Measurements from ENCODE around the gene CANX.
A peak's percentile ranks its signal among the peaks of the same experiment; 100 is the strongest.
"Not testable (repeated sequence)": the region's sequence is repeated elsewhere in the genome, so short reads cannot be mapped to it uniquely, and the experiment has no call there.

Gene CANX, protein sequence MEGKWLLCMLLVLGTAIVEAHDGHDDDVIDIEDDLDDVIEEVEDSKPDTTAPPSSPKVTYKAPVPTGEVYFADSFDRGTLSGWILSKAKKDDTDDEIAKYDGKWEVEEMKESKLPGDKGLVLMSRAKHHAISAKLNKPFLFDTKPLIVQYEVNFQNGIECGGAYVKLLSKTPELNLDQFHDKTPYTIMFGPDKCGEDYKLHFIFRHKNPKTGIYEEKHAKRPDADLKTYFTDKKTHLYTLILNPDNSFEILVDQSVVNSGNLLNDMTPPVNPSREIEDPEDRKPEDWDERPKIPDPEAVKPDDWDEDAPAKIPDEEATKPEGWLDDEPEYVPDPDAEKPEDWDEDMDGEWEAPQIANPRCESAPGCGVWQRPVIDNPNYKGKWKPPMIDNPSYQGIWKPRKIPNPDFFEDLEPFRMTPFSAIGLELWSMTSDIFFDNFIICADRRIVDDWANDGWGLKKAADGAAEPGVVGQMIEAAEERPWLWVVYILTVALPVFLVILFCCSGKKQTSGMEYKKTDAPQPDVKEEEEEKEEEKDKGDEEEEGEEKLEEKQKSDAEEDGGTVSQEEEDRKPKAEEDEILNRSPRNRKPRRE

GRCh38 chr5:179698935-179699615 is at the start of gene CANX:
TSS of gene CANX (plus strand) at chr5:179698967. CDS start at chr5:179705682, 6,715 bp downstream.
- no peak for DNase-seq

DNA sequence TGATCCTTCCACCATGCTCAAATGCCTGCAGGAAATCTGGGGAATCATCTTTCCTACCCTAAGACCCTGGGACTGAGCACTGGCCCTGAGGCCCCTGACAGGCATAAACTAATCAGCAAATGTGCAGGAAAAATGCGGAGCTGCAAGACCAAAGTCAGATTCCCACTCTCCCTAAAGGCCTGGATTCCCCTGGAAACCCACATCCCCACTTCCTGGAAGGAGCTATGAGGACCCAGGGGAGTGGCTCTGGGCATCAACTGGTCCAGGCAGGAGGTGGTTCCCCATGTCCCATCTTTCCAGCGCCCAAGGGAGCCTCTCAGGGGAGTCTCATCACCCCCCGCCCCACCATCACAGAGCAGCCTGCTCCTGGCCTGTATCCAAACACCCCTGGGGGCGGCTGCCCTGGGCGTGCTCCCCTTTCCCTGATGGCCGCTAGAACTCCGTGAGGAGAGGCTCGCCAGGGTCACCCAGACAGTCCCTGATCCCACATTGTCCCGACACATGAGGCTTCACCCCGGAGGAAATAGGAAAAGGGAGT is 49.5 kb upstream of the CANX start:
- DNase-seq = not testable (repeated sequence)

- not testable (repeated sequence) for DNase-seq
These were observed 48.5 kb upstream of the CANX start for GRCh38 chr5:179650245-179650644.

GRCh38 chr5:179653135-179653534 is 45.6 kb upstream of the CANX start:
- DNase-seq = not testable (repeated sequence)

DNA sequence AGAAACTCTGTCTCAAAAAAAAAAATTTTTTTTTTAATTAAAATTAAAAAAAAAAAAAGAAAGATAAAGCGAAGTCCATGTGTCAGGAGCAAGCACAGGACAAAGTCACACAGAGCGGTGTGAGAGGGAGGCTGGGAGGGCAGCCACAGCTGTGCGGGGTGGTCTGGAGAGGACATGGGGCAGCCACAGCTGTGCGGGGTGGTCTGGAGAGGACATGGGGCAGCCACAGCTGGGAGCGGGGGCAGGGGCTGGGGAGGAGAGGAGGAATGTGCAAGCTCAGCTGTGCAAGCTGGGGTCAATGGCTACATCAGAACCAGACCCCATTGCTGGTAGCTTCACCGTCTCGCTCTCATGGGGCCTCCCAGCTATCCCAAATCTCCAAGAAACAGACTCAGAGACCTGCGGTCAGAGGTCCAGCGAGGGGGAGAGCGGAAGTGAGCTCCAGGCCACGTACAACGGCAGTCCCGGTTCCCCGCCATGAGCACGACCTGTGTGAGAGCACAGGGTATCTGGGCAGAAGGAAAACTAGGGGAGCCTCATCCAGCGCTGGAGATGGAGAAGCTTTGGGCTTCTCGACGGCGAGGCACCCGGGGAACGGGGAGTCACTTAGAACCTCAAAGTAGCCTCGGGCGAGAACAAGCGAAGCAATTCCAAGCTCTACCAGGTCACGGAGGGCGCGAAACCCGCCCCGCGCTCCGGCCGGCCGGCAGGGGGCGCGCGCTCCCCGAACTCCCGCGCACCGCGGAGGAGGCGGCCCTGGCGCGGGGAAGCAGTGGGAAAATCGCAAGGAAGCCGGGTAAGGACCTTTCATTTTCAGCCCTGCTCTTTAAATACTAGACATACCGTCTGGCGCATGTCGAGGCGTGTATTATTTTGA is 41.2 kb upstream of the CANX start:
- not testable (repeated sequence) for DNase-seq

- peak in 1 of 2 experiments; percentile 3 for DNase-seq
These were observed 40.4 kb upstream of the CANX start for GRCh38 chr5:179658179-179658856.

GRCh38 chr5:179661647-179662046 is 37.1 kb upstream of the CANX start:
- not testable (repeated sequence) for DNase-seq

GRCh38 chr5:179668391-179668790 is 30.4 kb upstream of the CANX start:
- DNase-seq = no peak

- DNase-seq = peak; percentile 15 to 57
These were observed 20.3 kb upstream of the CANX start for GRCh38 chr5:179678223-179679013.

DNA sequence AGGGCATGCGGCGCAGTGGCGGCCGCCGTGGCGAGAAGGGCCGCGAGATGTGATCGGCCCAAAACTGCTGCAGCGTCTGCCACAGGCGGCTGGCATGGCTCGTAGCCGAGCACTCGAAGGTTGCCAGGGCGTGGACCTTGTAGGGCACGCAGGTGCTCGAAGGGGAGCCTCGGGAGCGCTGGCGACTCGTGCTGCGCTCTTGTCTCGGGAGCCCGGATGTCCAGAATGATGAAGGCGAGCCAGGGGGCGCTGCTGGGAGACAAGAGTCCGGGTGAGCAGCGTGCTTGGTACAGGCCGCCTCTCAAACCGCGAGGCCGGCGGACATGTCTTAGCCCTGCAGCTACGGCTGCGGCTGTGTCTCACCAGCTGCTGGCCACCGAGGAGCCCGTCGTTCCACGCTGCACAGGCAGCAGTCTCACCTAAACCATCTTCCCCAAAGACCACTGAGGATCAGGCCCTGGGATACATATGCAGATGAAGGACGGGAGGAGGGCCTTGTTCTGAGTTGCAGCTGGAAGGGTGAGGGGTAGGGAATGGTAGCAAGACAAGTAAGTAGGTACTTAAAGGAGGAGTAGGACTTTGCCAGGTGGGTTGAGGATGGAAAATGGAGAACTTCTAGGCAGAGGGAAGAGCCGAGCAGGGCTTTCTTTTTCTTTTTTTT is 19.6 kb upstream of the CANX start:
- DNase-seq = no peak

- DNase-seq = no peak
These were observed 18.6 kb upstream of the CANX start for GRCh38 chr5:179680014-179680779.

DNA sequence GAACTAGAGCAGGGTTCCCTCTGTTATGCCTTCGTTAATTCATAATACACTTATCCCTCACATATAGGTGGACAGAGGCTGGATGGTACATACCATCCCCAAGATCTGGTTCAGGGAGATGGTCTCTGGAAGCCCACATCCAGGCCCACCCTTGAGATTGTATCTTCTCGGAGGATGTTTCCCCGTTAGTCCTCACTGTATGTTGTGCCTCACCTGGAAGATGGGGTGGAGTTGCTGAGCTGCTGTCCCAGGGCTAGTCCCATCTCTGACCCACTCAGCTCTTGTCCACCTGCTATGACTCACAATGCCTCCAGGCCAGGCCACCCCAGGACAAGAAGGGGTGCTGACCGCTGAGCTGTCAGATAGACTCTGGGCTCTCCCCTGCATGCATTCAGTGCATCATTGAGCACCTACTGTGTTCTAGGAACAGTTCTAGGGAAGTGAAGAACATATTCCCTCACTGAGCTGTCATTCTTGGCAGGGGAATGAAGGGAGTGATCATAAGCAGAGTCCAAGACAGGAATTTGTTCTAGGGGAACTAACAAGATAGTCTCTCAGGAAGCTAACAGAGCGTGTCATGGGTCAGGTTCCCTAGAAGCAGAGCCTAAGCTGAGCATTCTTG is 17.9 kb upstream of the CANX start, which contains the start of gene CBY3:
Gene CBY3, minus strand, starts transcription at position 255 of the 622 bp plus-strand sequence. Its CDS starts 116 bp downstream, at position 139.
- no peak for DNase-seq

DNA sequence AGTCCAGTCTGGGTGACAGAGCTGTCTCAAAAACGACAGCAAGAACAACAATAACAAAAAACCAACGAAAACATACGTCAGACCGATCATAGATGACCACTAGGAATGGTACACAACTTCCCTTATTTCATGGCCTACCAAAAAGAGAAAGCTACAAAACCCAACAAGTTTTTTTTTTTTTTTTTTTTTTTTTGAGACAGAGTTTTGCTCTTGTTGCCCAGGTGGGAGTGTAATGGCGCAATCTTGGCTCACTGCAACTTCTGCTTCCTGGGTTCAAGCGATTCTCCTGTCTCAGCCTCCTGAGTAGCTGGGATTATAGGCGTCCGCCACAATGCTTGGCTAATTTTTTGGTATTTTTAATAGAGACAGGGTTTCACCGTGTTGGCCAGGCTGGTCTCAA is 9.6 kb upstream of the CANX start:
- DNase-seq = not testable (repeated sequence)

DNA sequence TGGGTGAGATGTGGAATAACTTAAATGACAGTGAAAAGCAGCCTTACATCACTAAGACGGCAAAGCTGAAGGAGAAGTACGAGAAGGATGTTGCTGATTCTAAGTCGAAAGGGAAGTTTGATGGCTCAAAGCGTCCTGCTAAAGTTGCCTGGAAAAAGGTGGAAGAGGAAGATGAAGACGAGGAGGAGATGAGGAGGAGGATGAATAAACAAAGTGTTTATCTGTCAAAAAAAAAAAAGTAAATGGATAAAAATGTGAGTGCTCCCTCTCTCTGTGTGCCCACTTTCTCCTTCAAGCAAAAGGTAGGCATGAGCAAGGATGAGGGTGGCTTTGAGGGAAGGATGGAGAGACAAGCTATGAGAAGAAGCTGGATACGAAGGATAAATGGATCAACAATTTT is 4.2 kb upstream of the CANX start:
- DNase-seq = no peak

GRCh38 chr5:179696603-179697002 is 2.2 kb upstream of the CANX start:
- no peak for DNase-seq

GRCh38 chr5:179697108-179697507 is 1.7 kb upstream of the CANX start:
- no peak for DNase-seq

GRCh38 chr5:179697543-179697942 is 1.2 kb upstream of the CANX start:
- DNase-seq = not testable (repeated sequence)

DNA sequence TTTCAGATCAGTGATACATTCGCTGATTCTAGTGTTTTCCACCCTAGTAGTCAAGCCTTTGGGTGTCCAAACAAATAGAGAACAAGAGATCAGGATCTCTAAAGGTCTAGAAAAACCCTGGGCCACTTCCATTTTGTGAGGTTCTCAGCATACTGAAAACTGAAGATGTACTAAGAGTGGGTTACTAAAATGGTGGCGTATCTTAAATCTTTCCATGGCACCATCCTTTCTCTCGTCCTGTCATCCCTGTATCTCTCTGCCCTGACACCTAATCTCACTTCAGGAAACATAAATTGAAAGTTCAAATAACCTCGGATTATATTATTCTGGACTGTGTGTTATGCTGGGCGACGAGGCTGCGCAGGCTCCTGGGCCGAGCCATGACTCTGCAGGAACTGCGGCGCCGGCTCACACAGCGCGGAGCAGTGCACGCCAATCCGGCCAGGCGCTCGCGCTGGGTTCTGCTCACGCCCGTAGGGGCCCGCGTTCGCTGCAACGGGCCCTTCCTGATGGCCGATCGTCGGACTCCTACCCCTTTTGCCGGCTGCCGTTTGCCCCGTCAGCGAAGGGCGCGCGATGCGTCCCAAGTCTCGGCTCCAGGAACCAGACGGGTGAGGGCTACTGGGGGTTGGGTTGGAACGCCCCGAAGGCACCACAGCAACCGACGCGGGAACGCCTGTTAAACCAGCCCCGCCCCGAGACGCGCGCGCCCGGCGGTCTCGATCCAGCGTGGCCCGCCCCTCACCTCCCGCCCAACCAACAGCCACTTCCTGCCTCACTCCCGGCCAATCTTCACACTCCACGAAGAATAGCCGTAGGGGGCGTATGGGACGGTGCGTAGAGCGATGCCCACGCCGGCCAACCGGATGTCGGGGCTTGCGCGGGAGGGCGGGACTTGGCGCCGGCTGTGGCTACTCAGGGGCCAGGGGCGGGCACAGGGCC is 503 bp upstream of the CANX start:
- DNase-seq = peak; percentile 94 to 96
